IMR-90 (cell line): ENCODE measurements around the gene GSG1L. TPM values are rescaled to one million over a fixed set of nuclear protein-coding genes. Genes with fewer than 3 reads are reported as not detected.

Experiments used
- ATAC-seq: fragments of 200-7000 bp; cut with Tn5 transposase; 2 replicates; pipeline ENCODE4 v1.9.1; 2020; ENCODE audit warnings: low read depth, mild to moderate bottlenecking, moderate library complexity
- BruUV-seq: library from RNA; stranded (reverse); fragments of 400-500 nt; replicated peaks from 2 replicates; lab custom pipeline; 2021; lab: Mats Ljungman, UMichigan
- CTCF ChIA-PET: fragments of 300-600 bp; formaldehyde crosslinking; extraction: SDS; loops from one replicate; lab custom pipeline; 2021; ENCODE audit warnings: antibody characterized with exemption; lab: Yijun Ruan, JAX
- POLR2A ChIA-PET: fragments of 300-600 bp; sonication (Branson Sonifier 250); formaldehyde crosslinking; loops from one replicate; lab custom pipeline; 2022; ENCODE audit warnings: antibody characterized with exemption; ENCODE audit not compliant: unreplicated experiment; lab: Charles Lee
- DNase-seq: peaks from one replicate; pipeline ENCODE4 v3.0.0; 2013
- H2AFZ ChIP-seq: replicated peaks from 2 replicates; pipeline ENCODE3; 2013; ENCODE audit warnings: low read length, mild to moderate bottlenecking; ENCODE audit not compliant: poor library complexity
- H2AK5ac ChIP-seq: 2 replicates; pipeline ENCODE4 v1.6.1; 2013; ENCODE audit warnings: low read depth, low read length, inconsistent platforms
- H2AK9ac ChIP-seq: replicated peaks from 2 replicates; pipeline ENCODE3; 2013; ENCODE audit warnings: mild to moderate bottlenecking, low read depth, low read length, moderate library complexity; ENCODE audit not compliant: poor library complexity
- H2BK120ac ChIP-seq: 2 replicates; pipeline ENCODE4 v1.6.1; 2013; ENCODE audit warnings: low read depth, low read length, inconsistent platforms
- H2BK15ac ChIP-seq: 3 replicates; pipeline ENCODE4 v1.6.1; 2013; ENCODE audit warnings: low read depth, low read length, inconsistent platforms
- H2BK20ac ChIP-seq: 2 replicates; pipeline ENCODE4 v1.6.1; 2013; ENCODE audit warnings: low read depth, mild to moderate bottlenecking, inconsistent platforms, low read length, moderate library complexity
- H2BK5ac ChIP-seq: 2 replicates; pipeline ENCODE4 v1.6.1; 2013; ENCODE audit warnings: mild to moderate bottlenecking, low read depth, low read length, inconsistent platforms; ENCODE audit not compliant: poor library complexity, severe bottlenecking
- H3K14ac ChIP-seq: replicated peaks from 2 replicates; pipeline ENCODE4 v1.6.1; 2013; ENCODE audit warnings: low read depth, low read length, inconsistent platforms
- H3K18ac ChIP-seq: 2 replicates; pipeline ENCODE4 v1.6.1; 2013; ENCODE audit warnings: low read depth, low read length, control low read depth
- H3K23ac ChIP-seq: 2 replicates; pipeline ENCODE4 v1.6.1; 2013; ENCODE audit warnings: low read depth, low read length, inconsistent platforms
- H3K27ac ChIP-seq: 2 replicates; pipeline ENCODE4 v1.5.1; 2013; ENCODE audit warnings: mild to moderate bottlenecking, control low read depth, low read length; ENCODE audit not compliant: insufficient read depth
- H3K27me3 ChIP-seq: 2 replicates; pipeline ENCODE4 v1.6.1; 2013; ENCODE audit warnings: low read length; ENCODE audit not compliant: control insufficient read depth, insufficient read depth
- H3K36me3 ChIP-seq: 2 replicates; pipeline ENCODE4 v1.6.1; 2013; ENCODE audit warnings: low read length, mixed read lengths; ENCODE audit not compliant: control insufficient read depth, insufficient read depth
- H3K4ac ChIP-seq: 2 replicates; pipeline ENCODE4 v1.6.1; 2013; ENCODE audit warnings: low read depth, low read length, inconsistent platforms
- H3K4me1 ChIP-seq: 2 replicates; pipeline ENCODE4 v1.6.1; 2013; ENCODE audit warnings: low read length, mixed read lengths; ENCODE audit not compliant: control insufficient read depth, insufficient read depth
- H3K4me2 ChIP-seq: 2 replicates; pipeline ENCODE4 v1.6.1; 2013; ENCODE audit warnings: low read depth, mild to moderate bottlenecking, control low read depth, low read length, moderate library complexity
- H3K4me3 ChIP-seq: 2 replicates; pipeline ENCODE4 v1.5.1; 2013; ENCODE audit warnings: low read depth, mild to moderate bottlenecking, control low read depth, low read length, moderate library complexity; ENCODE audit not compliant: insufficient read depth
- H3K56ac ChIP-seq: 2 replicates; pipeline ENCODE4 v1.6.1; 2013; ENCODE audit warnings: low read length, inconsistent platforms; ENCODE audit not compliant: insufficient read depth; ENCODE audit errors: extremely low read depth
- H3K79me1 ChIP-seq, 2 experiments: 2 replicates each; pipeline ENCODE4 v1.6.1; 2013; ENCODE audit warnings: low read length in 2 of 2, inconsistent platforms in 1 of 2, low read depth in 1 of 2
- H3K9ac ChIP-seq: 2 replicates; pipeline ENCODE4 v1.6.1; 2013; ENCODE audit warnings: low read depth, low read length, control low read depth
- H3K9me1 ChIP-seq: 2 replicates; pipeline ENCODE4 v1.6.1; 2013; ENCODE audit warnings: low read length, inconsistent platforms; ENCODE audit not compliant: insufficient read depth
- H3K9me3 ChIP-seq: 2 replicates; pipeline ENCODE4 v1.6.1; 2013; ENCODE audit warnings: low read length; ENCODE audit not compliant: control insufficient read depth, insufficient read depth
- H4K20me1 ChIP-seq: 2 replicates; pipeline ENCODE4 v1.6.1; 2013; ENCODE audit warnings: low read length, inconsistent platforms; ENCODE audit not compliant: insufficient read depth
- H4K5ac ChIP-seq: 2 replicates; pipeline ENCODE4 v1.6.1; 2013; ENCODE audit warnings: mild to moderate bottlenecking, low read depth, low read length, control low read depth
- H4K8ac ChIP-seq, 2 experiments: 2 replicates each; pipeline ENCODE4 v1.6.1; 2013; ENCODE audit warnings: low read depth in 2 of 2, low read length in 2 of 2, control low read depth in 1 of 2, inconsistent platforms in 1 of 2
- H4K91ac ChIP-seq: 2 replicates; pipeline ENCODE4 v1.6.1; 2013; ENCODE audit warnings: low read depth, low read length, inconsistent platforms; ENCODE audit not compliant: insufficient read depth
- CEBPB ChIP-seq: IDR thresholded peaks from 2 replicates; pipeline ENCODE4 v1.6.1; 2012; ENCODE audit warnings: low read depth, low read length, improper control_type of control experiment
- CHD1 ChIP-seq: IDR thresholded peaks from 2 replicates; pipeline ENCODE4 v1.6.1; 2012; ENCODE audit warnings: low read depth, low read length, improper control_type of control experiment
- FOS ChIP-seq: fragments of 150-350 bp; IDR thresholded peaks from 2 replicates; pipeline ENCODE4 v1.6.1; 2016; ENCODE audit warnings: low read depth, low read length
- MXI1 ChIP-seq: IDR thresholded peaks from 2 replicates; pipeline ENCODE4 v1.6.1; 2012; ENCODE audit warnings: low read depth, mild to moderate bottlenecking, low read length, moderate library complexity, borderline replicate concordance
- NFE2L2 ChIP-seq: fragments of 150-350 bp; IDR thresholded peaks from 2 replicates; pipeline ENCODE4 v1.6.1; 2016; ENCODE audit warnings: low read depth, mild to moderate bottlenecking, low read length
- POLR2A ChIP-seq: IDR thresholded peaks from 2 replicates; pipeline ENCODE4 v1.6.1; 2012; ENCODE audit warnings: mild to moderate bottlenecking, low read depth, low read length
- RAD21 ChIP-seq: IDR thresholded peaks from 2 replicates; pipeline ENCODE4 v1.6.1; 2012; ENCODE audit warnings: low read length, improper control_type of control experiment
- RCOR1 ChIP-seq: IDR thresholded peaks from 2 replicates; pipeline ENCODE4 v1.6.1; 2012; ENCODE audit warnings: mild to moderate bottlenecking, low read length, improper control_type of control experiment; ENCODE audit not compliant: insufficient replicate concordance
- SMC3 ChIP-seq: fragments of 150-350 bp; IDR thresholded peaks from 2 replicates; pipeline ENCODE4 v1.6.1; 2016; ENCODE audit warnings: low read depth, mild to moderate bottlenecking, antibody characterized with exemption, low read length, moderate library complexity
- WGBS, 2 experiments: methylation state at CpG; one replicate each; pipeline versions ENCODE4 v1.1.5 to v1.1.7; 2013; ENCODE audit warnings: missing lambda C conversion rate in 2 of 2; ENCODE audit not compliant: insufficient read length in 1 of 2; ENCODE audit errors: extremely low coverage in 2 of 2; 5-methylcytosine and 5-hydroxymethylcytosine counted together
- dilution Hi-C: fragments of 300-500 bp; cut with HindIII; formaldehyde crosslinking; loops from one replicate; pipeline ENCODE4 v1.14.3; 2018; ENCODE audit warnings: low sequenced_read_pairs; ENCODE audit not compliant: unreplicated experiment
- in situ Hi-C: fragments of 300-500 bp; cut with MboI; formaldehyde crosslinking; loops from 3 replicates; pipeline ENCODE4 v1.14.3; 2019; ENCODE audit warnings: low sequenced_read_pairs, inconsistent platforms, mixed read lengths
- intact Hi-C: fragments of 100-400 bp; cut with micrococcal nuclease; formaldehyde crosslinking; loops from 2 replicates; pipeline ENCODE4 v1.10.0; 2022
- polyA plus RNA-seq, 3 experiments: library from polyadenylated mRNA; depleted of rRNA; stranded (reverse); fragments of >200 nt; gene quantifications; 2 replicates each; pipeline ENCODE4 v1.2.3, GENCODE V29; 2012; ENCODE audit warnings: low replicate concordance in 1 of 3
- total RNA-seq: library from RNA; depleted of rRNA; stranded (reverse); fragments of >200 nt; gene quantifications from 2 replicates; pipeline ENCODE4 v1.2.3, GENCODE V29; 2012
- TF ChIP-seq, protein P1 (sequence below): fragments of 150-350 bp; IDR thresholded peaks from 2 replicates; pipeline ENCODE4 v1.6.1; 2017; ENCODE audit warnings: mild to moderate bottlenecking, antibody characterized with exemption, low read length, low read depth
- TF ChIP-seq, protein P2 (sequence below): fragments of 150-350 bp; IDR thresholded peaks from 2 replicates; pipeline ENCODE4 v1.6.1; 2016; ENCODE audit warnings: low read depth, mild to moderate bottlenecking, low read length, moderate library complexity, borderline replicate concordance

GSG1L gene
- total and polyA plus RNA-seq, 2 of the 4 experiments (the other 2 are of a cell fraction): not detected

DNA sequence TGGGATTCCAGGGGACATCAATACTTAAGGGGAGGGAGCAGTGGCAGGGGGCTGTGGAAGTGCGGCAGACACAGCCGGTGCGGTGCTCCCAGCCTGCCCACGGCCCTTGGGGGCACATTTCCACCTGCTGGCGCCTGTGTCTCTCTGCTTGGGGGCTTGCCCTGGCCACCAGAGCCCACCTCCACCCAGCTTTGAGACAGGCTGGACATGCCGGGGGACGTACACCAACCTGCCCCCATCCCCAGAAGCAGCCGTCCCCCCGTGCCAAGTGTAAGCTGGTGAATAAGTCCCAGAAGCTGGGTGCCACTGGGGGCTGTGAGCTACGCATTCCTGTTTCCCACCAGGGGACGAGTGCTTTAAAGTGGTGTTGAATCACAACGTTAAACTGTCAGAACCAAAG, 172.6 kb downstream of the GSG1L start:
- no peak overlapping the region for H3K9ac ChIP-seq
- H3K4me3 ChIP-seq: no peak overlapping the region
- no peak overlapping the region for H2BK5ac ChIP-seq
- TF ChIP-seq CHD1 (no peak), FOS (no peak), CEBPB (no peak), RCOR1 (no peak), NFE2L2 (no peak), SMC3 (no peak), RAD21 (no peak), MXI1 (no peak), POLR2A (no peak)
- TF ChIP-seq, protein P1, sequence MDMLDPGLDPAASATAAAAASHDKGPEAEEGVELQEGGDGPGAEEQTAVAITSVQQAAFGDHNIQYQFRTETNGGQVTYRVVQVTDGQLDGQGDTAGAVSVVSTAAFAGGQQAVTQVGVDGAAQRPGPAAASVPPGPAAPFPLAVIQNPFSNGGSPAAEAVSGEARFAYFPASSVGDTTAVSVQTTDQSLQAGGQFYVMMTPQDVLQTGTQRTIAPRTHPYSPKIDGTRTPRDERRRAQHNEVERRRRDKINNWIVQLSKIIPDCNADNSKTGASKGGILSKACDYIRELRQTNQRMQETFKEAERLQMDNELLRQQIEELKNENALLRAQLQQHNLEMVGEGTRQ: no peak
- TF ChIP-seq, protein P2, sequence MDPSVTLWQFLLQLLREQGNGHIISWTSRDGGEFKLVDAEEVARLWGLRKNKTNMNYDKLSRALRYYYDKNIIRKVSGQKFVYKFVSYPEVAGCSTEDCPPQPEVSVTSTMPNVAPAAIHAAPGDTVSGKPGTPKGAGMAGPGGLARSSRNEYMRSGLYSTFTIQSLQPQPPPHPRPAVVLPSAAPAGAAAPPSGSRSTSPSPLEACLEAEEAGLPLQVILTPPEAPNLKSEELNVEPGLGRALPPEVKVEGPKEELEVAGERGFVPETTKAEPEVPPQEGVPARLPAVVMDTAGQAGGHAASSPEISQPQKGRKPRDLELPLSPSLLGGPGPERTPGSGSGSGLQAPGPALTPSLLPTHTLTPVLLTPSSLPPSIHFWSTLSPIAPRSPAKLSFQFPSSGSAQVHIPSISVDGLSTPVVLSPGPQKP: no peak
- no peaks in the 10 kb centered on the region for H4K20me1 ChIP-seq
- no peak for DNase-seq
- H2AFZ ChIP-seq: no peak overlapping the region
- no peak overlapping the region for H4K5ac ChIP-seq
- no peak overlapping the region for H3K23ac ChIP-seq
- no peak overlapping the region for H3K27ac ChIP-seq
- no peak overlapping the region for H3K14ac ChIP-seq
- H3K56ac ChIP-seq: no peak overlapping the region
- no peak overlapping the region for H3K4me2 ChIP-seq
- no peaks in the 10 kb centered on the region for H3K4me1 ChIP-seq
- peaks cover 8% of the 10 kb centered on the region for H3K27me3 ChIP-seq
- no peaks in the 10 kb centered on the region for H3K79me1 ChIP-seq
- H4K91ac ChIP-seq: no peak overlapping the region
- no peak overlapping the region for H2BK15ac ChIP-seq
- in situ Hi-C loops: no loop called here
- H3K9me1 ChIP-seq: no peaks in the 10 kb centered on the region
- no TSS peak for BruUV-seq
- no peaks in the 10 kb centered on the region for H3K36me3 ChIP-seq
- ATAC-seq: no peak
- no peak overlapping the region for H3K4ac ChIP-seq
- no peak overlapping the region for H2BK120ac ChIP-seq
- H3K9me3 ChIP-seq: no peaks in the 10 kb centered on the region
- CTCF ChIA-PET: no interaction called here
- POLR2A ChIA-PET: no interaction called here
- WGBS, 2 experiments: 53% methylated on average over 3 of the region's 12 CpGs; no CpG with 5 or more reads in 1 of the 2 experiments
- no peak overlapping the region for H2AK5ac ChIP-seq
- no peak overlapping the region for H2BK20ac ChIP-seq
- dilution Hi-C loops: no loop called here
- H3K18ac ChIP-seq: no peak overlapping the region
- intact Hi-C loops: no loop called here
- no peak overlapping the region for H4K8ac ChIP-seq
- no peak overlapping the region for H2AK9ac ChIP-seq
